Lower leg skin (tissue), 3 donors: ENCODE measurements around the gene CCM2.

Experiments
- CTCF ChIP-seq, 3 donors: fragments of 450-650 bp; IDR thresholded peaks; one replicate each; pipeline ENCODE4 v1.5.1; 2016; ENCODE audit warnings: antibody characterized with exemption in 3 of 3, mild to moderate bottlenecking in 3 of 3, moderate library complexity in 2 of 3
- POLR2A ChIP-seq, 2 donors: fragments of 450-650 bp; IDR thresholded peaks; one replicate each; pipeline ENCODE4 v1.6.1; 2016 to 2017; ENCODE audit warnings: antibody characterized with exemption in 2 of 2, mild to moderate bottlenecking in 1 of 2, moderate library complexity in 1 of 2

GRCh38 chr7:45114926-45115325 is 114.9 kb downstream of the CCM2 start:
- no peak for TF ChIP-seq CTCF (IDR thresholded peaks at IDR 0.05)
- TF ChIP-seq POLR2A (IDR thresholded peaks at IDR 0.05): no peak
